Hepatocyte (in vitro differentiated cells): Measurements from ENCODE around the gene TRIM72.

Experiments
- CTCF ChIP-seq: fragments of 200-600 bp; sonication (generic); IDR thresholded peaks from 2 replicates; pipeline ENCODE4 v1.5.1; 2016; ENCODE audit warnings: antibody characterized with exemption, mild to moderate bottlenecking; ENCODE audit not compliant: poor library complexity
- EZH2 ChIP-seq: fragments of 200-600 bp; sonication (generic); IDR thresholded peaks from 2 replicates; pipeline ENCODE4 v1.6.1; 2016; ENCODE audit warnings: antibody characterized with exemption, mild to moderate bottlenecking, borderline replicate concordance
- EZH2phosphoT487 ChIP-seq: fragments of 200-600 bp; sonication (generic); IDR thresholded peaks from one replicate; pipeline ENCODE4 v1.6.1; 2018; ENCODE audit warnings: antibody characterized with exemption, mild to moderate bottlenecking, low read depth, moderate library complexity; ENCODE audit not compliant: unreplicated experiment, severe bottlenecking

- TF ChIP-seq CTCF (no peak), EZH2phosphoT487 (no peak), EZH2 (no peak)
Measured at GRCh38 chr16:31168848-31169247, 45.1 kb upstream of the TRIM72 start.
